Choroid plexus epithelial cell (primary cell): ENCODE data around the gene BSPRY.

Source experiments
- DNase-seq: peaks from one replicate; pipeline ENCODE4 v3.0.0-alpha.2; 2010; ENCODE audit warnings: low read depth
- H3K4me3 ChIP-seq: 2 replicates; pipeline ENCODE4 v1.5.1; 2011; ENCODE audit warnings: low read depth, mild to moderate bottlenecking, control low read depth, low read length, moderate library complexity
- TF ChIP-seq, protein P1 (sequence below): conservative IDR thresholded peaks from 2 replicates; pipeline ENCODE4 v1.5.1; 2011; ENCODE audit warnings: low read depth, mild to moderate bottlenecking, control low read depth, inconsistent platforms, low read length, moderate library complexity

Gene BSPRY

DNA sequence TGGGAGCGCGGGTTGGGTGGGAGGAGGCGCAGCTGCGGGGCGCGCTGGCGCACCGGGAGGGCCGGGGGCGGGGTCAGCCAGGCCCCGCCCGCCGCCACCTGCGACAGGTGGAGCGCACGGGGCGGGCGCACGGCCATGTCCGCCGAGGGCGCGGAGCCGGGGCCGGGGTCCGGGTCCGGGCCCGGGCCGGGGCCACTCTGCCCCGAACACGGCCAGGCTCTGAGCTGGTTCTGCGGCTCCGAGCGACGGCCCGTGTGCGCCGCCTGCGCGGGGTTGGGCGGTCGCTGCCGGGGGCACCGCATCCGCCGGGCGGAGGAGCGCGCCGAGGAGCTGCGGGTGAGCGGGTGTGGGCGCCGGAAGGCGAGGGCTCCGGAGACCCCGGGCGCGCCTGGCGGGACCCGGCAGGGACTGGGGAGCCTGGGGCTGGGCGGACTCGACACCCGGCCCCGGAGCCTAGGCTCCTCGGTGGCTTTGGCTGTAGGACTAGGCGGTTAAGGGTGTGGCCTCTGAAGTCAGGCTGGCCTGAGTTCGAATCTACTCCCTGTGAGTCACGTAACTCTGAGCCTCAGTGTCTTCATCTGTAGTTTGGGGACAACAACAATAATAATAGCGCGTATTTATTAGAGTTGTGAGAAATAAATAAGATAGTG is at the start of gene BSPRY:
TSS of gene BSPRY (plus strand) at position 97 of the 650 bp plus-strand sequence. CDS start at position 136, 39 bp downstream.
- H3K4me3 ChIP-seq, result peak within 1 kb of the TSS; percentile 29
- no peak for DNase-seq
- TF ChIP-seq, protein P1, sequence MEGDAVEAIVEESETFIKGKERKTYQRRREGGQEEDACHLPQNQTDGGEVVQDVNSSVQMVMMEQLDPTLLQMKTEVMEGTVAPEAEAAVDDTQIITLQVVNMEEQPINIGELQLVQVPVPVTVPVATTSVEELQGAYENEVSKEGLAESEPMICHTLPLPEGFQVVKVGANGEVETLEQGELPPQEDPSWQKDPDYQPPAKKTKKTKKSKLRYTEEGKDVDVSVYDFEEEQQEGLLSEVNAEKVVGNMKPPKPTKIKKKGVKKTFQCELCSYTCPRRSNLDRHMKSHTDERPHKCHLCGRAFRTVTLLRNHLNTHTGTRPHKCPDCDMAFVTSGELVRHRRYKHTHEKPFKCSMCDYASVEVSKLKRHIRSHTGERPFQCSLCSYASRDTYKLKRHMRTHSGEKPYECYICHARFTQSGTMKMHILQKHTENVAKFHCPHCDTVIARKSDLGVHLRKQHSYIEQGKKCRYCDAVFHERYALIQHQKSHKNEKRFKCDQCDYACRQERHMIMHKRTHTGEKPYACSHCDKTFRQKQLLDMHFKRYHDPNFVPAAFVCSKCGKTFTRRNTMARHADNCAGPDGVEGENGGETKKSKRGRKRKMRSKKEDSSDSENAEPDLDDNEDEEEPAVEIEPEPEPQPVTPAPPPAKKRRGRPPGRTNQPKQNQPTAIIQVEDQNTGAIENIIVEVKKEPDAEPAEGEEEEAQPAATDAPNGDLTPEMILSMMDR, result no peak

DNA sequence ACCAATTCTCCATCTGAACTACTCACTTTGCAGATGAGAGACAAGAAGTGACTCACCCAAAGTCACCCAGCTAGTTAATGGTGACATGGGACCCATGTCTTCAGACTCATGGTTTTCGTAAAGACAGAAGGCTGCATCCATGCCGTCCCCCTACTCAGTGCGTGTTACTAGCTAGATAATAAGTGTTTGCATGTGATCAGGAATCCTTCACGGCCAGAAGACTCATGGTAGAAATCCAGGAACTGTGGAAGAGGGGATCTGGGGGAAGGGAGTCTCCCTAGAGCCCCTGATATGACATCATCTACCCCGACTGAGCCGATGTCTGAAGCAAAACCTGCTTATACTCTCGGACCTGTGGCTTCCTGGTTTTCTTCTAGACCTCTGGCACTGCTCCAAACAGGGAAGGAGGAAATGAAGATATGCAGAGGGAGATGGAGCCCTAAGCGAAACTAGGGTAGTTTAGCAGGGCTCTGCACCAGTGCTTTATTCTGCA is 49.5 kb upstream of the BSPRY start:
- H3K4me3 ChIP-seq, result no peak overlapping the region
- peak; percentile 35 for DNase-seq
- TF ChIP-seq, protein P1, result no peak

DNA sequence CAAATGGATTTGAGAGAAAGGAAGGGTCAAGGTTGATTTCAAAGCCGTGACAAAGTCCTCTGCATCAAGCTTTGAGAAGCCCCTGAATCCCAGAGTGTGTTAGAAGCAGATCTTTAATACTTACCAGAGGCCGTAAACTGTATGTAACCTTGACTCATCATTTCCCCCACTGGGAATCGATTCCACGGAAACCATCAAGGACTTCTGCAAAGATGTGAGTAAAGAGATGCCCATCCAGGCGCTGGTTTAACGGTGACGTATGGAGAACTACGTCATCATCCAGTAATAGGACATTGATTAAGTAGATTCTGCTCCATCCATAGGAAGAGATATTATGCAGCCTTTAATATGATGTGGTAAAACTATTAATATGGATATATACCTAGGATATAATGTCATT is 47.8 kb upstream of the BSPRY start:
- TF ChIP-seq, protein P1, result no peak
- H3K4me3 ChIP-seq, result no peak overlapping the region
- no peak for DNase-seq

DNA sequence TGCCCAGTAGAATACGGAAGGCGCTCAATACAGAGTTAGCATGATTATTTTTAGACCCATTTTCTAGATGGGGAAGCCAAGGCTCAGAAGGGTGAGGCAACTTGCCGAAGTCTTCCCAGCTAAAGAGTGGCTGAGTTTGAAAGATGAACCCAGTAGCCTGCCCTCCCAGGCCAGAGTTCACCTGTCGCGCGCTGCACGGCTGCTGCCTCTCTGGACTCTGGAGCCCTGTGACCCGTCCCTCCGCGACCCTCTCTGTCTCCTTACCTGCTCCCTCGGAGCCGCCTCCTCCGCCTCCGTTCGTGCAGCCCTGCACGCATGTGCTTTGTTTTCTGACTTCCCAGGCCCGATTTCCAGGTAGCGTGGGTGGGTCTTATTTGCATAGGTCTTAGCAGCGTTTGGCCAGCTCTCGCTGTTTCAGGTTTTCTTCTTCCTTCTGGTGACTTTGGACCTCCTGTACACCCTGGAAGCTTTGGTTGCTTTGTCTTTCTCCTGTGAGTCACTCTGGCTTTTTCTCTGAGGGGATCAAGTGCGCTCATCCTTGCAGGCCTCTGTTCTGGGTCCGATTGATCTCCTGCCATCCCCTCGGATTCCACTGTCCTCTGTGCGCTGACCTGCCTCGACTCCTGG is 46.4 kb upstream of the BSPRY start, which contains the start of gene RNF183:
TSS of gene RNF183 (minus strand) at position 585 of the 627 bp plus-strand sequence. CDS start 5,192 bp downstream, outside the sequence.
- H3K4me3 ChIP-seq, result no peak within 1 kb of the TSS
- DNase-seq, result no peak

DNA sequence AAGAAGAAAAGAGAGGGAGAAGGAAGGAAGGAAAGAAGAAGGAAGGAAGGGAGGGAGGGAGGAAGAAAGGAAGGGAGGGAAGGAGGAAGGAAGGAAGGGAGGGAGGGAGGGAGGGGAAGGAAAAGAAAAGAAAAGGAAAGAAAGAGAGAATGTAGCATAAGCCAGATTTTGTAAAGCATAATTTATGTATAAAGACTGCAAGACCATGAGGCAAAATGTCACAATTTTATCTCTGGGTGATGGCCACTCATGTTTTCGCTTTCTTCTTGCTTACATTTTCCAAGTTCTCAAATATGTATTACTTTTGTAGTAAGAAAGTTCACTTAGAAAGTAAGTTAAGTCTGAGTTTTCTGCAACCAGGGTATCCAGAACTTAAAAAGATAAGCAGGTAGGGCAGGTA is 42.8 kb upstream of the BSPRY start:
- TF ChIP-seq, protein P1, result no peak
- no peak overlapping the region for H3K4me3 ChIP-seq
- no peak for DNase-seq

More for the DNA sequence above, 46.4 kb upstream of the BSPRY start, which contains the start of gene RNF183:
- TF ChIP-seq, protein P1, result no peak

DNA sequence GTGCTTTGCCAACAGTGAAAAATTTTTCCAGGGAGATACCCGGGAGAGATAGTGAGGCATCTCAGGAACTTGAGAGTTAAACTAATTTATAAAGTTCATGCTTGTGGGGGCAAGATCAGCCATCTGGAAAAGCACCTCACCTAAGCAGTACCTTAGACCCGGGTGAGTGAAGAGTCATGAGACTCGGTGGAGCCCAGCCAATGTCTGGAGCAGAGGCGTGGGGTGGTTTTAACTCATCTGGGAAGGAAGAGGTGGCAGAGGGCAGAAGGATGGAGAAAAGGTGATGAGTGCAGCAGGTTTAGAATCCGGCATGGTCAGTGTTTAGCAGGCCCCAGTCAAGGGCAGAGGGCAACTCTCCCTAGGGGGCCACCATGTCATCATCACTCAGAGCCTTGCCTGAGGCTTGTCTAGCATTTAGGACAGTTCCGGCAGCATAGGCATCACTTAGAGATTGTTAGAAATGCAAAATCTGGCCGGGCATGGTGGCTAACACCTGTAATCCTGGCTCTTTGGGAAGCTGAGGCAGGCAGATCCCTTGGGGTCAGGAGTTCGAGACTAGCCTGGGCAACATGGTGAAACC is 41.9 kb upstream of the BSPRY start:
- TF ChIP-seq, protein P1, result no peak
- DNase-seq, result no peak

More for the DNA sequence above, 41.9 kb upstream of the BSPRY start:
- no peak overlapping the region for H3K4me3 ChIP-seq
